GM18526 (cell line): ENCODE measurements around the gene PELI2.

Experiments used
- POLR2A ChIP-seq: IDR thresholded peaks from 3 replicates; pipeline ENCODE4 v1.6.1; 2011; ENCODE audit not compliant: insufficient read length; ENCODE audit errors: extremely low read depth

PELI2 gene

DNA sequence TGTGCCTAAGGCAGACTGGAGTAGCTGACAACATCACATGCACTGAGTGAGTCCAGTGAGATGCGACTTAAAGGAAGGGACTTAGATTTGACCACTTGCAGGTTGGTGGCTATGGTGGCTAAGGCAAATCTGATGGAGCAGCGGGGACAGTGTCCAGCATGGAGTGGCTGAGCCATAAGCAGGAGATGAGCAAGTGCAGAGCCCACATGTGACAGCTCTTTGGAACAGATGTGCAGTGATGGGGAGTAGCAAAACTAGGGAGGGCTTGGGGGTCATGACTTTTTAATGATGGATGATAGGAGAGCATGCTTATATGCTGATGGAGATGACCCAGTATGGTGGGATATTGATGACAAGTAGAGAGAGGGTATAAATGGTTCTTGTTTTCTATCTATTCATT is 80.2 kb downstream of the PELI2 start:
- TF ChIP-seq POLR2A = no peak

DNA sequence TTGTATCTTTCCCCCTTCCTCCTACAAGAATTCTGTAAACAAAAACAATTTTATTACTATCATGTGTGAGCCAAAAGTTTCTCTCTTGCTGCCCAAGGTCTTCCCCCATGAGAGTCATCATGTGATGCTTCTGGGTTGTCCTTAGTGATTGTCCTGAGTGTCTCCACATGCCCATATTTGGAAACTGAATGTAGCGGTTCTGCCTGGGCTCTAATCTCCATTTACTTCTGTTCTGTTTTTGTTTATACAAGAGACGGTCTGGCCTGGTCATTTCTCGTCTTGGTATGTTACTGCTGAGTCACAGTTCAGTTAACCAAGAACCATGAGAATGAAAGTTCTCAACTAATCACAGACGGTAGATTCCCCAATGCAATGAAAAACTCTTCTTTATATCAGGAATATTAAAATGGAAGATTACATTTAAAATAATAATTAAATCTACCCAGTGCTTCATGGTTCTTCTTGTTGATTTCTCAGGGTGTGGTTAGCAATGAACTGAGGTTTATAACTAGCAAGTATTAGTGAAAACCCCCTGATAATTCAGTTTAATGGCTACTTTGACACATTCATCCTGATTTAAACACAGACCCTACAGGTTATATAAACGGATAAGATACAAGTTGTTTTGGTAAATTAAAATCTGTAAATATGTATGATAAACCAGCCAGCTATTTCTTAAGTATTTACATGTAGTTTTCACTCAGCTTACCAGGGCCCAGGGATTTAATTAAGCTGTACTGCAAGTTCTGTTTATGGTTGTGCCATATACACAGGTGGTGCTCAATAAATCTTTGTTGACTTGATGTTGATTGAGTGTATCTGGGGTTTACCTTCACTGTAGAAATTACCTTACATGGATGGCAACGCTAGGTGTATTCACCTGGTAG is 81.1 kb downstream of the PELI2 start:
- TF ChIP-seq POLR2A = no peak

DNA sequence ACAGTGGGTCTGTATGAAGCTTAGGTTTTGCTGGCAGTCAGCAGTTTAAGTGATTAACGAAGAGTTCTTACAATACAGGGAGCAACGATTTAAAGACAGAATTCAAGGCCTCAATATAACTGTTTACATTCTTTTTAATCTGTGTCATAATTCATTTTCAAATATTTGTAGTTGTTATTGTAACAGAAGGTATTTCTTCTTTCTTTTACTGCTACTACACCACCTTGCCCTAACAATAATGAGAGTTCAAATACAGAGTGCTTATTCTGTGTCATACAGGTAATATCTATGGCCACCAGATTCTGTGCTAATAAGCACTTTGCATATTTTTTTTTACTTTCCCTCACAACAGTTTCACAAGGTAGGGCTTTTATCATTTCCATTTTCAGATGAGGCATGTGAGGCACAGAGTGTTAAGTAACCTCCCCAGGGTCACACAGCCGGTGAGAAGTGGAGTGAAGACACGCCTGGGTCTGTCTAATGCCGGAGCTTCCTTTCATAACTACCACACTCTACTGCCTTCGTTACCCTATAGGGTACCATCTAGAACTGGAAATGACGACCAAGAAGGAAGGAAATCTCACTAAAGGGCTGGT is 81.9 kb downstream of the PELI2 start:
- TF ChIP-seq POLR2A = no peak

DNA sequence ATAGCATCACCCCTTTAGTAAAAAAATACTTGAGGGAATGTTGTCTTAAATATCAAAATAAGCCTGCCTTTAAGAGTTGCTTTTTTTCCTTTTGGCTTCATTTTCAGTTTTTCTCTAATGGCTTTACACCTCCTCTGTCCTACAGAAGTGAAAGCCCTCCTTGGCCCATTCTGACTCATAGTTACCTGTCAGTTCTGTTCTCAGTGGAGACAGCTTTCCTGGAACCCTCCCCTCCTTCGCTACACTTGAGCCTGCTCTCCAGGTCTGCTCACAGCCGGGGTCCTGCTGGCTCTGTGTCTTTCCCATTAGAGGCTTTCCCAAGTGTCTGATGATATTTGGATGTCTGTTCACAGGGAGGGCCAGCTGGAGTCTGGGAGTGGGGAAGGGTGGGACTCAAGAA is 84.0 kb downstream of the PELI2 start:
- no peak for TF ChIP-seq POLR2A

DNA sequence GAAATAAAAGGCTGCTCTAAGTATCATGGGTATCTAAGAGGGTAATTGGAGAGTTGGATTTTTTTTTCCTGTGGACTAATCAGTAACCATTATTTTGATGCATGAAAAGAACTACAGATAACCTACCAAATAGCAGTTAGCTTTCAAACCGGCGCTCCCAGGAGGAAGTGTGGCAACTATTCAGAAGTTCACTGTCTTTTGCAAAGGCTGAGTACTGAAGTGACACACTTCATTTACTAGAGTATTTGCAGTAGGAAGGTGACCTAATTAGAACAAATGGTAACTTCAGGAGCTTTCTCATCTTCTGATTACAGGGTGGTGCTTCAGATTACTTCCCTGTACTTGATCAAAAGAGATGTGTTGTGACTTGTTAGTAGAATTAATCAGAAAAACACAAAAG is 87.7 kb downstream of the PELI2 start:
- no peak for TF ChIP-seq POLR2A

DNA sequence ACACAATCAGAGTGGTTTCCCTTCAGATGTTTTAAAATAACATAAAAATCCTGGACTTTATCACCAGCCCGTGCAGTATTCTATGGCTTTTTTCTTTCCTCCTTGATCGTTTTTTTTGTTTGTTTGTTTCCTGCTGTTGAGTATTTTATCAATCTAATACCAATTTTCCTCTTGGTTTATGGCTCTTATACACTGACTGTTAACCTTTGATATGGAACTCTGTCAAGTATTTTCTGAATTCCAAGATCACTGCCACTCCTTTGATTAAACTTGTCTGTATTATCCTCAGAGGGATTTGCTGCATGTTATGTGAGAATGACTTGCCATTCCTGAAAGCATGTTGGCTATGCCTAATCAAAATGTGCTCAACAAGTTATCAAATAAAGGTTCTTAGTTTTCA is 88.4 kb downstream of the PELI2 start:
- no peak for TF ChIP-seq POLR2A

DNA sequence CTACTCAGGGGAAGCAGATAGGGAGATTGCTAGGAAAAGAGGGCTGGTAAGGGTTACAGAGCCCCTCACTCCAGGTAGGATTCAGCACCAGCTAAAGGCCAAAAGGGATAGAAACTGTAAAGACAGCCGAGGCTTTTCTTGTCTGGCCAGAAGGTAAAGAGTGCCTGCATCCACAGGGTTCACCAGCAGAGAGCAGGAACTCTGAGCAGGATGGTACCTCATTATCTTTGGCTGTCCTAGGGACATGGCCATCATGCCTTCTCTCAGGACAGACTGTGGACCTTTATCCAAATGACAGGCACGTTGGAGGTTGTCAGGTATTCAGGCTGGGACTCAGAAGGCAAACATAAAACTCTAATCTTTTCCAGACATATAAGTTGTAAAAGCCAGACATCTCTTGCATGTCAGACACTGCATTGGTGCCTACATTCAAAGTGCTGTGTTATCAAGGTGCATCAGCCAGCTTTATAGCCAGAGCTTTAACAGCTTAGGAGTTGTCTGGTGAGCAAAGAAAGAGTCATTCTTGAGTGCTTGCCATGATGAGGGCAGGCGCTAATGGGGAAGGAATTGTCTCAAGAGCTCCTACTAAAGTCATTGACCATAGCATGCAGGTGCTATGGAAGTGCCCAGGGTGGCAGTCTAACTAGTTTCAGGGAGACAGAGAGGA is 89.5 kb downstream of the PELI2 start:
- no peak for TF ChIP-seq POLR2A

DNA sequence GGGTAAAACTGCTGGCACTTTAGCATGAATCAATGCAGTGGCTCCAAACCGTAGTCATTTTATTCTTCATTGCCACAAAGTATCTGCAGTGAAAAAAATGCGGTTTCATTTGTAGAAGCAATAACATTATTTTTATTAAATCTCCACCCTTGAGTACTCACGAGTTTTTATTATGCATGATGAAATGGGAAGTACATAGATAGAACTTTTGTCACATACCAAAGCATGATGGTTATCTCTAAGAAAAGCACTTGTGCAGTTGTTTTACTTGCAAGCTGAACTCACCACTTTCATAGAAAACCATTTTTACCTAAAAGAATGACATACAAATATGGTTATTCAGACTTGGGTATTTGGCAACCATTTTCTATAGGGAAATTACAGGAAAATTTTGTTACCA is 90.3 kb downstream of the PELI2 start:
- no peak for TF ChIP-seq POLR2A

DNA sequence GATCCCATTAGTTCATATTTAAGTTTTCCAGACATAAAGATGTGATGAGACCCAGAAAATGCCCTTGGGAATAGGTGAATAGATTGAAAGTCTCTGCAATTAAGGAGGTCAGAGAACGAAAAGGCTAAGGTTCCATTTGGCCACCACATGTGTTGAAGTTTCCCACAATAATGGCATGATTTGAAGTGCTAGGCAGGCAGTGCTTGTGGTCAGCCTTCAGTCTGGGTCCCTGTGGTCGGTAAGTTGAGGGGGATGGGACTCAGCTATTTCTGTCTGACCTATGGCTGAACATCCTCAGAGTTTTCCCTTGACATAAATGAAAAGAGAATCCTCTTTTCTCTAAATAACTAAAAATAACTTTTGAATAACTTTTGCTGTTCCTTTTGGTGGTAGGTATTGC is 92.4 kb downstream of the PELI2 start:
- TF ChIP-seq POLR2A = no peak

DNA sequence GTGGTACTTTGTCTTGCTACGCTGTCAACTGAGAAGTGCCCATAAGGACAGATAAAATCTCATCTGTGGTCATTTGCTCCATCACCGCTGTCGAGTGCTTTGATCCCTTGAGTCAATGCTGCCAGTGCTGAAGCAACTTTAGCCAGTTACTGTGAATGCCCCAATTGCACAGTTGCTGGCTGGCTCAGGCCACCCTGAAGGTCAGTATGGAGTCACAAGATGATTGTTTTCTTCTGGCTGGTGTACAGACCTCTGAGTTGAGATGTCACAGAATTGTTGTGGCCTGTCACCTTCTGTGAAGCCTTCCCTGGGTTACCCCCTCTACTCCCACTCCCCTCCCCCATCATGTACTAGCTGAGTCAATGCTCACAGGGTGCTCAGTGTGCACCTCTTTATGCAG is 92.9 kb downstream of the PELI2 start:
- no peak for TF ChIP-seq POLR2A

DNA sequence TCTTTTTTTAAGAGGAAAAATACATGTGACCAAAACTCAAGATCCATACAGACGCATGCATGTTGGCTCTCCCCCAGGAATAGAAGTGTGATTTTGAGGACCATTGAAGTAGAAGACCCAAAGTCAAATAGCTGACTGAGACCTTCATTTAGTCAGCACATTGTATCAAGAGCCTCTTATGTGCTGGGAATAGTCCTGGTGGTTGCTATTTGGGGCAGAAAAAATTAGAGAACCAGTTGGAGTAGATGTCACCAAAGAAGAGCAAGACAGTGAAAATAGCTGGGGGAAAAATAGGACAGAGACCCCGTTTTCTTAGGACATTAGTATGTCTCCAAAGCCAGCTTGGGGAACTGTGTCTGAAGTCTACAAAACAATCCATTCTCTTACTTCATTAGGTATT is 93.6 kb downstream of the PELI2 start:
- no peak for TF ChIP-seq POLR2A

DNA sequence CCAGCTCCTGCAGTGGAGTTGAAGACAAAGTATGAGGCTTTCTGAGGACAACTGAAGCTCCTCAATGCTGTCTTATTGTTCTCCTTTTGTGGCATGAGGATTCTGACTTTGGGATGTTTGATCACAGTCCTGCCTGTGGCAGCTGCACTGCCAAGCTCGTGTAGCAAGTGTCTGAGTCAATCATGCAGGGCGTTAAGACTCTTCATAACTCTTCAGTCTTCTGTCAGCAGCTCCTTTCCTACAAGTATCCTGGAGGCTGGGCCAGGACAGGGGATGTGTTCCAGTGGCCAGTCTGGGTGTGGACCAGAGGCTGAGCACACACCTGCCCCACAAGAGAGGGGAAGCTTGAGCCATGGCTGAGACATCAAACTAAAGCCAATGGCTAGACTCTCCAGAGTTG is 94.3 kb downstream of the PELI2 start:
- TF ChIP-seq POLR2A = no peak

DNA sequence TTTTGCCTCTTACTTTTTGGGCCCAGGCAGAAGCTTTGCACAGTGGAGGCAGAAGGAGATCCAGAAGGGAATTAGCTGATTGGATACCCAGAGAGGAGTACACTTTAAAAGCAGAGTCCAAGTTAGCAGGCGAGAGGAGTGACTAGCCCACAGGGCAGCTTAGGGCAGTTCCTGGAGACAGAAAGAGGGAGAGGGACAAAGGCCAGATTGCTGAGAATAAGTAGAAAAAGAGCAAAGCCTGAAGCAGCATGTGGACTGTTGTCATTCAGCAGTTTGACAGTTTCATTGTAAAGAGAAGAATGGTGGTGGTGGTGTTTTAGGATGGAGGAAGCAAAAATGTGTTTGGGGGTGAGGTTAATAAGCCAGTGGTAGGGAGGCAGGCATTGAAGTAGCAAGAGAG is 95.1 kb downstream of the PELI2 start:
- no peak for TF ChIP-seq POLR2A

DNA sequence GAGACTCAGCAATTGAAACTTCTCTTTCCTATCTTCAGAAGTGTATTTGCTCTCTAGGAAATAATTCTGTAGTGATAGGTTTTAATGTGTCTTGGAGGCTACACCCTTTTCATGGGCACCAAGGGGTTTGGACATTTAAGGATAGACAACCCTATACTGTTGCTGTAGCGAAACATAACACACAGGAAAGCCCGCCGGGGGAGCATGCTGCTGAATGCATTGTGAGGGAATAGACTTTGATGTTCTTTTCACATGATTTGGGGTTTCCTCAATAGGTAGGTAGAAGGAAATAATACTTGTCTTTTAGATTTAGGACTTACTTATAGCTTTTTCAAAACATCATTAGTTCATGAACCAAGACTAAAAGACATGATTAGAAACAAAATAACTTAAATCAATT is 97.0 kb downstream of the PELI2 start:
- no peak for TF ChIP-seq POLR2A

DNA sequence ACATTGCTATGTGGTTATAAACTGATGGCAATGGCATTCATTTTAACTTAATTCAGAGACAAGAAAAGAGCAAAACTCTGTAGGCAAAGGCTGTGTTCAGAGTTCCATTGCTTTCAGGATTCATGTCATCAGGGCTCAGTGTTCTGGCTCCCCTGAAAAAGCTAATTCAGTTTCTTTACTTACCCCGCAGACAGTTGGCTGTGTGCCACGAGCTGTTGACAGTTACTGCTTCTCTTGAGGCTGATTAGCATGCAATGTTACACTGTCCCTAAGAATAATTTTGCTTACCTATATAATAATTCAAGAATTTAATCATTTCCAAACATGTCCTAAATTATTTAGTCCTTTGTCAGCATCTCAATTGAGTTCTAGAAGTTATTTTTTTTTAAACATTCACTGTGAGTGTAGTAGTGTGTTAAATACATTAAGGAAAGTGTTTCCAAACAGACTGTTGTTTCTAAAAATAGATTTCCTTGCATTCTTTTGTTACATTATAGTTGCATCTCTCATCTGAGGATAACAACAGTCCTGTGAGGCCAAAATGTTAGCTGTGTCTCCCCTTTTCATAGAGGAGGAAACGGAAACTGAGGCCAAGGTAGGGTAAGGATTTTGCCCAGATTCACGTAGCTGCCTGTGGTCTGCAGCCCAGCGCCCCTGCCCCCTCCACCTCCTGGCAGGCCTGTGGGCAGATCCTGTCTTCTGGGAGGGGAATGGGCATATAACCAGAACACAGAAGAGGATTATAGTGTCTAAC is 98.6 kb downstream of the PELI2 start:
- no peak for TF ChIP-seq POLR2A
